ENCODE results near the gene IL17F.

The IL17F gene

GRCh38 chr6:52231406-52232127 is 12.7 kb downstream of the IL17F start (continued):
- TF ChIP-seq CREB5 (CRISPR knock-in tag; IDR thresholded peaks at IDR 0.05; ENCODE audit: low read depth) (no peak), ZNF8 (CRISPR knock-in tag; IDR thresholded peaks at IDR 0.05) (no peak), ZNF70 (CRISPR knock-in tag; IDR thresholded peaks at IDR 0.05) (no peak)

GRCh38 chr6:52230685-52231084 is 13.6 kb downstream of the IL17F start:
- ATAC-seq = no peak

GRCh38 chr6:52227495-52227894 is 16.8 kb downstream of the IL17F start:
- no peak for ATAC-seq
- TF ChIP-seq ESRRG (CRISPR knock-in tag; IDR thresholded peaks at IDR 0.05) = no peak
- TF ChIP-seq ZFP3 (CRISPR knock-in tag; IDR thresholded peaks at IDR 0.05) = no peak
- no peak for TF ChIP-seq PPARA (CRISPR knock-in tag; IDR thresholded peaks at IDR 0.05; ENCODE audit: borderline replicate concordance)
- no peak for TF ChIP-seq CREB5 (CRISPR knock-in tag; IDR thresholded peaks at IDR 0.05; ENCODE audit: low read depth)
- no peak for TF ChIP-seq ZNF565 (CRISPR knock-in tag; conservative IDR thresholded peaks at IDR 0.05; ENCODE audit: low read depth)
- no peak for TF ChIP-seq ZNF70 (CRISPR knock-in tag; IDR thresholded peaks at IDR 0.05)
- TF ChIP-seq GLIS3 (CRISPR knock-in tag; IDR thresholded peaks at IDR 0.05) = no peak
- no peak for TF ChIP-seq CSRNP3 (CRISPR knock-in tag; IDR thresholded peaks at IDR 0.05)
- no peak for TF ChIP-seq ISL1 (CRISPR knock-in tag; IDR thresholded peaks at IDR 0.05)
- TF ChIP-seq ZNF8 (CRISPR knock-in tag; IDR thresholded peaks at IDR 0.05) = no peak
- no peak for TF ChIP-seq BACH2 (CRISPR knock-in tag; IDR thresholded peaks at IDR 0.05; ENCODE audit: borderline replicate concordance)
- TF ChIP-seq TCF4 (CRISPR knock-in tag; IDR thresholded peaks at IDR 0.05; ENCODE audit: borderline replicate concordance) = no peak
- TF ChIP-seq RARB (CRISPR knock-in tag; IDR thresholded peaks at IDR 0.05) = no peak
- TF ChIP-seq PATZ1 (CRISPR knock-in tag; IDR thresholded peaks at IDR 0.05; ENCODE audit: borderline replicate concordance) = no peak
- TF ChIP-seq ZC3H10 (CRISPR knock-in tag; IDR thresholded peaks at IDR 0.05) = no peak
- TF ChIP-seq SNAI2 (CRISPR knock-in tag; IDR thresholded peaks at IDR 0.05) = no peak
- TF ChIP-seq POU6F1 (CRISPR knock-in tag; IDR thresholded peaks at IDR 0.05; ENCODE audit: borderline replicate concordance, low read depth) = no peak

More at GRCh38 chr6:52230685-52231084, 13.6 kb downstream of the IL17F start:
- no peak for TF ChIP-seq ESRRG (CRISPR knock-in tag; IDR thresholded peaks at IDR 0.05)
- TF ChIP-seq ISL1 (CRISPR knock-in tag; IDR thresholded peaks at IDR 0.05) = no peak
- no peak for TF ChIP-seq TCF4 (CRISPR knock-in tag; IDR thresholded peaks at IDR 0.05; ENCODE audit: borderline replicate concordance)
- no peak for TF ChIP-seq OSR1 (CRISPR knock-in tag; IDR thresholded peaks at IDR 0.05)
- no peak for TF ChIP-seq PPARA (CRISPR knock-in tag; IDR thresholded peaks at IDR 0.05; ENCODE audit: borderline replicate concordance)
- TF ChIP-seq ZNF8 (CRISPR knock-in tag; IDR thresholded peaks at IDR 0.05) = no peak
- no peak for TF ChIP-seq GLIS3 (CRISPR knock-in tag; IDR thresholded peaks at IDR 0.05)

GRCh38 chr6:52221302-52221701 is 23.0 kb downstream of the IL17F start:
- no peak for ATAC-seq
- TF ChIP-seq CSRNP3 (CRISPR knock-in tag; IDR thresholded peaks at IDR 0.05) (no peak), CREB5 (CRISPR knock-in tag; IDR thresholded peaks at IDR 0.05; ENCODE audit: low read depth) (no peak), ZFP30 (CRISPR knock-in tag; IDR thresholded peaks at IDR 0.05) (no peak), ARNTL (CRISPR knock-in tag; IDR thresholded peaks at IDR 0.05; ENCODE audit: borderline replicate concordance, low read depth) (no peak), ZNF565 (CRISPR knock-in tag; conservative IDR thresholded peaks at IDR 0.05; ENCODE audit: low read depth) (no peak), PATZ1 (CRISPR knock-in tag; IDR thresholded peaks at IDR 0.05; ENCODE audit: borderline replicate concordance) (no peak), ESRRG (CRISPR knock-in tag; IDR thresholded peaks at IDR 0.05) (no peak), SNAI2 (CRISPR knock-in tag; IDR thresholded peaks at IDR 0.05) (no peak), ZNF8 (CRISPR knock-in tag; IDR thresholded peaks at IDR 0.05) (no peak)

Measured in SK-N-SH treated with all-trans-retinoic acid at 6 μM for 48 hours (cell line).